Measurements from ENCODE around the gene ZC3H7B.

ZC3H7B gene

GRCh38 chr22:41394012-41394356 is 92.7 kb downstream of the ZC3H7B start:
- TF ChIP-seq EGR1 (IDR thresholded peaks at IDR 0.05) (no peak), TEAD4 (IDR thresholded peaks at IDR 0.05) (no peak), ZBTB7A (IDR thresholded peaks at IDR 0.05; ENCODE audit: low read depth) (no peak), RAD21 (IDR thresholded peaks at IDR 0.05; ENCODE audit: low read depth) (no peak), YY1 (IDR thresholded peaks at IDR 0.05; ENCODE audit: low read depth) (no peak), NFIC (IDR thresholded peaks at IDR 0.05) (no peak), CEBPB (IDR thresholded peaks at IDR 0.05) (no peak)

- TF ChIP-seq EGR1 (IDR thresholded peaks at IDR 0.05) (no peak), REST (IDR thresholded peaks at IDR 0.05; ENCODE audit: low read depth) (no peak)
Measured at GRCh38 chr22:41395531-41396240, 94.4 kb downstream of the ZC3H7B start.

GRCh38 chr22:41397143-41397811 is 96.0 kb downstream of the ZC3H7B start:
- no peak for TF ChIP-seq NFIC (IDR thresholded peaks at IDR 0.05)
- TF ChIP-seq CEBPB (IDR thresholded peaks at IDR 0.05): no peak

DNA sequence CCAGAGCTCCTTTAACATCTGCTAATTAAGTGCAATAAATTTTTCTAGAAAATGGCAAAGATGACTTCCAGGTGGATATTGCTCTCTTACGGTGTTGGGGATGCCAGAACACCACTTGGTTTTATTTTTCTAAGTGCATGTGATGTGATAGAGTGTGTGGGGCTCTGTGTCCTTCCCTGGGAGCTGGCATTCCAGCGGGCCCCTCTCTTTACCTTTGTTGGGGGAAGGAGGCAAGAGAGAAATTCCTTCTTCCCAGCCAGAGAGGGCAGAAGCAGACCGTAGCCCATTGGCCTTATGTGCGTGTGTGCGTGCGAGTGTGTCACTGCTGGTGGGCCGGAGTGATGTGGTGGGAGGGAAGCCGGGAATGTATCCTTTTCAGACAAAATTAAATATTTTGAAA is 97.6 kb downstream of the ZC3H7B start:
- no peak for TF ChIP-seq TCF12 (IDR thresholded peaks at IDR 0.05; ENCODE audit: low read depth)
- no peak for TF ChIP-seq RAD21 (IDR thresholded peaks at IDR 0.05; ENCODE audit: low read depth)
- TF ChIP-seq, protein P1, sequence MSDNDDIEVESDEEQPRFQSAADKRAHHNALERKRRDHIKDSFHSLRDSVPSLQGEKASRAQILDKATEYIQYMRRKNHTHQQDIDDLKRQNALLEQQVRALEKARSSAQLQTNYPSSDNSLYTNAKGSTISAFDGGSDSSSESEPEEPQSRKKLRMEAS (IDR thresholded peaks at IDR 0.05): no peak
- no peak for TF ChIP-seq TAF1 (IDR thresholded peaks at IDR 0.05; ENCODE audit: low read depth)
- no peak for TF ChIP-seq ZBTB7A (IDR thresholded peaks at IDR 0.05; ENCODE audit: low read depth)
- TF ChIP-seq REST (IDR thresholded peaks at IDR 0.05; ENCODE audit: low read depth): no peak
- TF ChIP-seq FOXM1 (IDR thresholded peaks at IDR 0.05; ENCODE audit: borderline replicate concordance, low read depth): no peak
- no peak for TF ChIP-seq EGR1 (IDR thresholded peaks at IDR 0.05)
- TF ChIP-seq YY1 (IDR thresholded peaks at IDR 0.05; ENCODE audit: low read depth): no peak
- TF ChIP-seq USF1 (IDR thresholded peaks at IDR 0.05): no peak
- no peak for TF ChIP-seq CEBPB (IDR thresholded peaks at IDR 0.05)
- no peak for TF ChIP-seq TEAD4 (IDR thresholded peaks at IDR 0.05)
- TF ChIP-seq EP300 (IDR thresholded peaks at IDR 0.05; ENCODE audit: borderline replicate concordance): no peak
- TF ChIP-seq NFIC (IDR thresholded peaks at IDR 0.05): no peak
- no peak for TF ChIP-seq CREB1 (IDR thresholded peaks at IDR 0.05; ENCODE audit: low read depth)

GRCh38 chr22:41401781-41402648 is 100.7 kb downstream of the ZC3H7B start:
- TF ChIP-seq CEBPB (IDR thresholded peaks at IDR 0.05) (no peak), RAD21 (IDR thresholded peaks at IDR 0.05; ENCODE audit: low read depth) (no peak)

GRCh38 chr22:41403532-41404318 is 102.4 kb downstream of the ZC3H7B start:
- TF ChIP-seq TEAD4 (IDR thresholded peaks at IDR 0.05): no peak
- no peak for TF ChIP-seq EP300 (IDR thresholded peaks at IDR 0.05; ENCODE audit: borderline replicate concordance)
- peak; percentile 99 for TF ChIP-seq RAD21 (IDR thresholded peaks at IDR 0.05; ENCODE audit: low read depth)
- 0 out of 2 replicates have a peak, but pooled peaks have one; percentile 24 for TF ChIP-seq YY1 (IDR thresholded peaks at IDR 0.05; ENCODE audit: low read depth)
- TF ChIP-seq TCF12 (IDR thresholded peaks at IDR 0.05; ENCODE audit: low read depth): no peak
- no peak for TF ChIP-seq TAF1 (IDR thresholded peaks at IDR 0.05; ENCODE audit: low read depth)
- no peak for TF ChIP-seq FOXM1 (IDR thresholded peaks at IDR 0.05; ENCODE audit: borderline replicate concordance, low read depth)
- TF ChIP-seq EGR1 (IDR thresholded peaks at IDR 0.05): no peak
- TF ChIP-seq, protein P1 (IDR thresholded peaks at IDR 0.05): peak; percentile 48
- no peak for TF ChIP-seq CEBPB (IDR thresholded peaks at IDR 0.05)
- TF ChIP-seq REST (IDR thresholded peaks at IDR 0.05; ENCODE audit: low read depth): no peak
- TF ChIP-seq CREB1 (IDR thresholded peaks at IDR 0.05; ENCODE audit: low read depth): no peak
- TF ChIP-seq USF1 (IDR thresholded peaks at IDR 0.05): peak; percentile 22; the same call in 1 of the 2 replicates
- TF ChIP-seq NFIC (IDR thresholded peaks at IDR 0.05): peak; percentile 30; the same call in 1 of the 2 replicates
- TF ChIP-seq ZBTB7A (IDR thresholded peaks at IDR 0.05; ENCODE audit: low read depth): no peak
